Airway epithelial cell (primary cell): Measurements from ENCODE around the gene CNEP1R1. TPM values are rescaled to one million over a fixed set of nuclear protein-coding genes. Genes with fewer than 3 reads are reported as not detected.

ENCODE experiments used
- total RNA-seq: library from RNA; depleted of rRNA; stranded (reverse); fragments of >200 nt; gene quantifications from 2 replicates; pipeline ENCODE4 v1.2.3, GENCODE V29; 2015

CNEP1R1 gene, protein sequence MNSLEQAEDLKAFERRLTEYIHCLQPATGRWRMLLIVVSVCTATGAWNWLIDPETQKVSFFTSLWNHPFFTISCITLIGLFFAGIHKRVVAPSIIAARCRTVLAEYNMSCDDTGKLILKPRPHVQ
- 12.6 and 15.4 TPM in 2 replicates for total RNA-seq

GRCh38 chr16:50024684-50025536 lies at the start of gene CNEP1R1:
Gene CNEP1R1, plus strand, starts transcription at chr16:50025225. Its CDS starts 91 bp downstream, at chr16:50025316.

GRCh38 chr16:50065624-50066481 lies 40.8 kb downstream of the CNEP1R1 start, which contains the start of gene HEATR3:
Gene HEATR3, plus strand, starts transcription at chr16:50065970. Its CDS starts 162 bp downstream, at chr16:50066132.

Other genes starting within 250 kb of the CNEP1R1 start
- 0.09 and 0.14 TPM in 2 replicates for gene ZNF423, start 169.1 kb upstream of the CNEP1R1 start, total RNA-seq
- 16.8 and 20.9 TPM in 2 replicates for gene HEATR3, start 40.7 kb downstream of the CNEP1R1 start, total RNA-seq
- 3.9 and 8.6 TPM in 2 replicates for gene TENT4B, start 128.1 kb downstream of the CNEP1R1 start, total RNA-seq
- gene ADCY7, start 241.3 kb downstream of the CNEP1R1 start, total RNA-seq, result 22.9 and 33.1 TPM in 2 replicates